ENCODE results near the gene KIF26A.

Gene KIF26A

GRCh38 chr14:104218361-104219180, 80.2 kb downstream of the KIF26A start:
- no peak for TF ChIP-seq CTCF (conservative IDR thresholded peaks at IDR 0.05; ENCODE audit: low read depth, low read length)
- no peak for DNase-seq (ENCODE audit: low read depth)
- H3K4me3 ChIP-seq (ENCODE audit: low read depth, low read length): no peak overlapping the region

GRCh38 chr14:104219731-104220214, 81.4 kb downstream of the KIF26A start:
- no peak for DNase-seq (ENCODE audit: low read depth)
- no peak overlapping the region for H3K4me3 ChIP-seq (ENCODE audit: low read depth, low read length)
- TF ChIP-seq CTCF (conservative IDR thresholded peaks at IDR 0.05; ENCODE audit: low read depth, low read length): no peak

- no peak for DNase-seq (ENCODE audit: low read depth)
- TF ChIP-seq CTCF (conservative IDR thresholded peaks at IDR 0.05; ENCODE audit: low read depth, low read length): no peak
- H3K4me3 ChIP-seq (ENCODE audit: low read depth, low read length): no peak overlapping the region
Observed at GRCh38 chr14:104220215-104221070, 82.1 kb downstream of the KIF26A start.

GRCh38 chr14:104221071-104221625, 82.8 kb downstream of the KIF26A start:
- no peak overlapping the region for H3K4me3 ChIP-seq (ENCODE audit: low read depth, low read length)
- TF ChIP-seq CTCF (conservative IDR thresholded peaks at IDR 0.05; ENCODE audit: low read depth, low read length): no peak
- DNase-seq (ENCODE audit: low read depth): no peak

- TF ChIP-seq CTCF (conservative IDR thresholded peaks at IDR 0.05; ENCODE audit: low read depth, low read length): no peak
- no peak overlapping the region for H3K4me3 ChIP-seq (ENCODE audit: low read depth, low read length)
- DNase-seq (ENCODE audit: low read depth): no peak
Observed at GRCh38 chr14:104221636-104222369, 83.4 kb downstream of the KIF26A start.

GRCh38 chr14:104222396-104223036, 84.1 kb downstream of the KIF26A start:
- no peak for TF ChIP-seq CTCF (conservative IDR thresholded peaks at IDR 0.05; ENCODE audit: low read depth, low read length)

More at GRCh38 chr14:104222396-104223036, 84.1 kb downstream of the KIF26A start:
- no peak overlapping the region for H3K4me3 ChIP-seq (ENCODE audit: low read depth, low read length)
- DNase-seq (ENCODE audit: low read depth): no peak

Data from choroid plexus epithelial cell (primary cell).